Adrenal gland (tissue), 5 donors: ENCODE measurements around the gene SLC25A23.

ENCODE experiments used
- POLR2A ChIP-seq, 2 donors: fragments of 450-650 bp; IDR thresholded peaks; one replicate each; pipeline ENCODE4 v1.6.1; 2017; ENCODE audit warnings: antibody characterized with exemption in 2 of 2, mild to moderate bottlenecking in 2 of 2, moderate library complexity in 1 of 2
- TF ChIP-seq, protein P1 (sequence below), 6 experiments: fragments of 450-650 bp in 4 of 6; fragments of 200-600 bp in 2 of 6; sonication (generic) in 1 of 6; IDR thresholded peaks; 1 replicate in 5 of 6; 2 replicates in 1 of 6; pipeline versions ENCODE4 v1.5.1 to v1.8.0; 2016 to 2021; ENCODE audit warnings: antibody characterized with exemption in 6 of 6, mild to moderate bottlenecking in 2 of 6, moderate library complexity in 1 of 6
- donor health status: DM: no; HTN: no; CAD: no.

DNA sequence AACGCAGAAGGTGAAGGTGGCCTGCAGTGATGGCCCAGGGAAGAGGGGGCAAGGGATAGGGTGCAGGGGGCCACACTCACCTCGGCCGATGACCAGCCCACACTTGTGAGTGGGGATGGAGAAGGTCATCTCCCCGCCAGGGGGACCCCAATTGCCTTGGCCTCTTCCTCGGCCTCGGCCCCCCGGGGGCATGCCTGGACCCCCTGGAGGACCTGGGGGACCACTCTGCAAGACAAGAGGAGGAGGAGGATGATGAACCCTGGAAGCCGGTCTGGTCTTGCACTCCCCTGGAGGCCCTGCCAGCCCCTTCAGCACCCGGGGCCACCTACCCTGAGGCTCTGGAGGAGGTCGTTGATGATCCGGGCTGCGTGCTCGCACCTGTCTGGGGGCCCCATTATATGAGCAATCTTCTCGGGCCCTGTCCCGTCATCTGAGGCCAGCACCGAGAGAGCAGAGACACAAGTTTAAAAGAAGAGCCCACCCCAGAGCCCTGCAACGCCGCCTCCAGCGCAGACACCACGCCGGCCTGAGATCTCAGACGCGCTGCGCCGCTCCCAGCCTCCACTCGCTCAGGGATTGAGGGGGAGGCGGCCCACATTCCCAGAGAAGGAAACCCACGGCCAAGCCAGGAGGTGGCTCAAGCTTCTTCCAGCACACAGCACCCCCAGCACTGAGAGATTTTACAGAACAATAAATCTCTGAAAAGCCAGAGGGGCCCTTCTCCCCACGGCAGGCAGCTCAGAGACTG lies 42.8 kb downstream of the SLC25A23 start:
- TF ChIP-seq, protein P1, sequence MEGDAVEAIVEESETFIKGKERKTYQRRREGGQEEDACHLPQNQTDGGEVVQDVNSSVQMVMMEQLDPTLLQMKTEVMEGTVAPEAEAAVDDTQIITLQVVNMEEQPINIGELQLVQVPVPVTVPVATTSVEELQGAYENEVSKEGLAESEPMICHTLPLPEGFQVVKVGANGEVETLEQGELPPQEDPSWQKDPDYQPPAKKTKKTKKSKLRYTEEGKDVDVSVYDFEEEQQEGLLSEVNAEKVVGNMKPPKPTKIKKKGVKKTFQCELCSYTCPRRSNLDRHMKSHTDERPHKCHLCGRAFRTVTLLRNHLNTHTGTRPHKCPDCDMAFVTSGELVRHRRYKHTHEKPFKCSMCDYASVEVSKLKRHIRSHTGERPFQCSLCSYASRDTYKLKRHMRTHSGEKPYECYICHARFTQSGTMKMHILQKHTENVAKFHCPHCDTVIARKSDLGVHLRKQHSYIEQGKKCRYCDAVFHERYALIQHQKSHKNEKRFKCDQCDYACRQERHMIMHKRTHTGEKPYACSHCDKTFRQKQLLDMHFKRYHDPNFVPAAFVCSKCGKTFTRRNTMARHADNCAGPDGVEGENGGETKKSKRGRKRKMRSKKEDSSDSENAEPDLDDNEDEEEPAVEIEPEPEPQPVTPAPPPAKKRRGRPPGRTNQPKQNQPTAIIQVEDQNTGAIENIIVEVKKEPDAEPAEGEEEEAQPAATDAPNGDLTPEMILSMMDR (IDR thresholded peaks at IDR 0.05), result no peak
- no peak for TF ChIP-seq POLR2A (IDR thresholded peaks at IDR 0.05)
